ENCODE data around the gene MICOS13.

MICOS13 gene

DNA sequence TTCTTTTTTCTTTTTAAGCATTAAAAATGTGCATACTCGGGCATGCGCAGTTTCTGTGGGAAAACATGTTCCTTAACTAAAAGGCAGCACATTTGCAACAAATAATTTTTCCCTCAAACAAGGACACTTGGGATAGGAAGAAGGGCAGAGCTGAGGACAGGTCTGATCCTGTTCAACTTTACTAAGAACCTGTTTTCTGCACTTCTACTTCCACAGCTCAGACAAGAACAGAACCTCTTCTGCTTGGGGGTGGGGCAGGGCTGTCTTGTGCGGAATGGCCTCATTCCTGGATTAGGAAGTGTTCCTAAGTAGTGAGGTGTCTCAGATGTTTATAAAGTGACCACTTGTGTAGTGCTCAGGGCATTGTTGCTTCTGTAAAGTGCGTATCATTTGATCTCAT, 39.1 kb downstream of the MICOS13 start:
- Histone ChIP-seq H3K27me3 (ENCODE audit: insufficient read depth, low read depth, severe bottlenecking) (no peaks in the 10 kb centered on the region), H3K9me3 (ENCODE audit: severe bottlenecking) (no peaks in the 10 kb centered on the region), H3K27ac (no peak overlapping the region), H3K4me3 (ENCODE audit: low read depth, low read length) (no peak overlapping the region), H3K36me3 (peaks cover 79% of the 10 kb centered on the region)
- TF ChIP-seq, protein P1, sequence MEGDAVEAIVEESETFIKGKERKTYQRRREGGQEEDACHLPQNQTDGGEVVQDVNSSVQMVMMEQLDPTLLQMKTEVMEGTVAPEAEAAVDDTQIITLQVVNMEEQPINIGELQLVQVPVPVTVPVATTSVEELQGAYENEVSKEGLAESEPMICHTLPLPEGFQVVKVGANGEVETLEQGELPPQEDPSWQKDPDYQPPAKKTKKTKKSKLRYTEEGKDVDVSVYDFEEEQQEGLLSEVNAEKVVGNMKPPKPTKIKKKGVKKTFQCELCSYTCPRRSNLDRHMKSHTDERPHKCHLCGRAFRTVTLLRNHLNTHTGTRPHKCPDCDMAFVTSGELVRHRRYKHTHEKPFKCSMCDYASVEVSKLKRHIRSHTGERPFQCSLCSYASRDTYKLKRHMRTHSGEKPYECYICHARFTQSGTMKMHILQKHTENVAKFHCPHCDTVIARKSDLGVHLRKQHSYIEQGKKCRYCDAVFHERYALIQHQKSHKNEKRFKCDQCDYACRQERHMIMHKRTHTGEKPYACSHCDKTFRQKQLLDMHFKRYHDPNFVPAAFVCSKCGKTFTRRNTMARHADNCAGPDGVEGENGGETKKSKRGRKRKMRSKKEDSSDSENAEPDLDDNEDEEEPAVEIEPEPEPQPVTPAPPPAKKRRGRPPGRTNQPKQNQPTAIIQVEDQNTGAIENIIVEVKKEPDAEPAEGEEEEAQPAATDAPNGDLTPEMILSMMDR (IDR thresholded peaks at IDR 0.05; ENCODE audit: low read depth, low read length), result no peak
- DNase-seq, result no peak

DNA sequence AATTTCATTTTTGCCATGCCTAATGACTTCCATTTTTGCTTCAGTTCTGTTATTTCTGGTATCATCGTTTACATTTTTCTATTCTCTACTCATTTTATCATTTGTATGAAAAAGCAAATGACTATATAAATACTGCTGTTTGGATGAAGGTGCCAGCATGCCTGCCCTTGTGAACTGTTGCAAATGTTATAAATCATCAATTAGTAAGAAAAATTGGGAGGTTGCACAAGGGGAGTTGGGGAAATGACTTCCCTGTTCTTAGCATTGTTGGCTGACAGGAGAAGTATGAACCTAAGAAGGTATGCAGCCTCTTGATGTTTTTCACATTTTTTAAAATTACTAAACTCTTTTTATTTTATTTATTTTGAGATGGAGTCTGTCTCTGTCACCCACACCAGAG, 42.3 kb downstream of the MICOS13 start:
- H3K9me3 ChIP-seq (ENCODE audit: severe bottlenecking), result no peaks in the 10 kb centered on the region
- peaks cover 74% of the 10 kb centered on the region for H3K36me3 ChIP-seq
- TF ChIP-seq, protein P1 (IDR thresholded peaks at IDR 0.05; ENCODE audit: low read depth, low read length), result no peak
- H3K27ac ChIP-seq, result no peak overlapping the region
- H3K4me3 ChIP-seq (ENCODE audit: low read depth, low read length), result no peak overlapping the region
- no peak for DNase-seq
- no peaks in the 10 kb centered on the region for H3K27me3 ChIP-seq (ENCODE audit: insufficient read depth, low read depth, severe bottlenecking)

DNA sequence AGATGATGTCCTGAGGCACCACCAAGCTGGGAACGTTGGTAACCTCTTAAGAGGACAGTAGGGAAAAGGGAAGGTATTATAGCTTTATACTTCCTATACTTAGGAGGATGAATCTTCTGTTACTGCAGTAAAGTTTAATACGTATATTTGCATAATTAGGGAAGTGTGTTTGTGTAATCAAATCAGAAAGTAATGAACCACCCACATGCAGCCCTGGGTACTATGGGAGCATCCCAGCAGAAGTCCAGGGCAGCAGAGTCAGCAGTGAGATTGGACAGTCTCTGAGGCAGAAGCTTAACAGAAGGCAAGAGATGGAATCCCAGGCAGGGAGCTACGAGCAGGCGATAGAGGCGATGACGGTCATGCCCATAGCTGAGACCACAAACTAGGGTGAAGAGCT, 44.9 kb downstream of the MICOS13 start:
- no peak overlapping the region for H3K27ac ChIP-seq
- no peaks in the 10 kb centered on the region for H3K9me3 ChIP-seq (ENCODE audit: severe bottlenecking)
- no peak for DNase-seq
- H3K27me3 ChIP-seq (ENCODE audit: insufficient read depth, low read depth, severe bottlenecking), result no peaks in the 10 kb centered on the region
- TF ChIP-seq, protein P1 (IDR thresholded peaks at IDR 0.05; ENCODE audit: low read depth, low read length), result no peak
- peaks cover 76% of the 10 kb centered on the region for H3K36me3 ChIP-seq
- H3K4me3 ChIP-seq (ENCODE audit: low read depth, low read length), result no peak overlapping the region

DNA sequence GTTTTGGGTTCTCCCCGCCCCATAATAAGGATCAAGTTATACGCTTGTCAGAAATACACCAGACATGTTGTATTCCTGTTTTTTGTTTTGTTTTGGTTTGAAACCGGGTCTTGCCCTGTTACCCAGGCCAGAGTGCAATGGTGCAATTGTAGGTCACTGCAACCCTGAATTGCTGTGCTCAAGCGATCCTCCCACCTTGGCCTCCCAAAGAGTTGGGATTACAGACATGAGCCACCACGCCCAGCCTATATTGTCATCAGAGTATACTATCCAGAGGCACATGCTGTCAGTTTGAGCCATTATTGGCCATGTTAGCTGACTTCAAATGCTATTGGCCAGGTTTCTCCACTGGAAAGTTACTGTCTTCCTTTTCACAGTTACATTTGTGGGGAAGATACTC, 47.7 kb downstream of the MICOS13 start:
- H3K27me3 ChIP-seq (ENCODE audit: insufficient read depth, low read depth, severe bottlenecking), result no peaks in the 10 kb centered on the region
- H3K9me3 ChIP-seq (ENCODE audit: severe bottlenecking), result no peaks in the 10 kb centered on the region
- peaks cover 90% of the 10 kb centered on the region for H3K36me3 ChIP-seq
- TF ChIP-seq, protein P1 (IDR thresholded peaks at IDR 0.05; ENCODE audit: low read depth, low read length), result no peak
- DNase-seq, result no peak
- no peak overlapping the region for H3K4me3 ChIP-seq (ENCODE audit: low read depth, low read length)
- no peak overlapping the region for H3K27ac ChIP-seq

DNA sequence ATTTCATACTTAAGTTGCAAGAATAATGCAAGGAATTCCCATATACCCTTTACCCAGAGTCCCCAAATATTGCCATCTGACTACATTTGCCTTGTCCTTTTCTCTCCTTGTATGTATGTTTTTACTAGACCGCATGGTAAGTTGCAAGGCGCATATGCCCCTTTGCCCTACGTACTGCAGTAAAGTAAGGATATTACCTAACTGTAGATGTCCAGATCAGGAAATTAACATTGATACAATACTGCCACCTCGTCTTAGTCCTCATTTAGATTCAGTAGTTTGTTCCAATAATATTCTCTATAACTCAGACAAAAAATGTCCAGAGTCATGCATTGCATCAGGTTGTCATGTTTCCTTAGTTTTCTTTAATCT, 48.1 kb downstream of the MICOS13 start:
- DNase-seq, result no peak
- TF ChIP-seq, protein P1 (IDR thresholded peaks at IDR 0.05; ENCODE audit: low read depth, low read length), result no peak
- Histone ChIP-seq H3K36me3 (peaks cover 90% of the 10 kb centered on the region), H3K27ac (no peak overlapping the region), H3K4me3 (ENCODE audit: low read depth, low read length) (no peak overlapping the region), H3K27me3 (ENCODE audit: insufficient read depth, low read depth, severe bottlenecking) (no peaks in the 10 kb centered on the region), H3K9me3 (ENCODE audit: severe bottlenecking) (no peaks in the 10 kb centered on the region)

DNA sequence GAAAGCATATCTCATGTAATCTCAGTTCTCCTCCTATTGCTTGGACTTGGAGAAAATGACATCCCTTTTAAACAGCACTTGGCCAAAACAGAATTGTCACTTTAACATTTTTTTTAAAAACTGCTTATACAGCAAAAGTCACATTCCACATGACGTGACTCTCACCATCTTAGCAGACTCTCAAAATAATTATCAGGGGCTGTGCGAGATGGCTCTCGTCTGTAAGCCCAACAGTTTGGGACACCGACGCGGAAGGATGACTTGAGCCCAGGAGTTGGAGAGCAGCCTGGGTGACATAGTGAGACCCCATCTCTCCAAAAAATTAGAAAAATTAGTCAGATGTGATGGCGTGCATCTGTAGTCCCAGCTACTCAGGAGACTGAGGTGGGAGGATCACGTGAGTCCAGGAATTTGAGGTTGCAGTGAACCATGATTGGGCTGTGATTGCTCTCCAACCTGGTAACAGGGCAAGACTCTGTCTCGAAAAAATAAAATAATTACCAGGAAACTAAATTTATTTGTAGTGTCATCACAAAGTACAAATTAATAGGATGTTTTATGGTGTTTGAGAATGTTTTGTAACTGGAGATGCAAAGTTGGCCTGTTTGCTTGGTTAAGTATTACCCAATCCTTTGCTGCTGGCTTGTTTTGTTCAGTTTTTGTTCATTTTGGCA, 48.6 kb downstream of the MICOS13 start:
- TF ChIP-seq, protein P1 (IDR thresholded peaks at IDR 0.05; ENCODE audit: low read depth, low read length), result no peak
- no peaks in the 10 kb centered on the region for H3K27me3 ChIP-seq (ENCODE audit: insufficient read depth, low read depth, severe bottlenecking)
- H3K36me3 ChIP-seq, result peaks cover 93% of the 10 kb centered on the region
- DNase-seq, result no peak
- H3K27ac ChIP-seq, result no peak overlapping the region
- no peaks in the 10 kb centered on the region for H3K9me3 ChIP-seq (ENCODE audit: severe bottlenecking)
- no peak overlapping the region for H3K4me3 ChIP-seq (ENCODE audit: low read depth, low read length)
